NCI-H128 (cell line): Measurements from ENCODE around the gene BCORL1.

Experiments used
- DNase-seq: peaks from one replicate; lab custom pipeline; 2025; ENCODE audit not compliant: unreplicated experiment; lab: John Stamatoyannopoulos, UW

BCORL1 gene

GRCh38 chrX:130009658-130010223 lies 27.3 kb downstream of the BCORL1 start:
- no peak for DNase-seq

GRCh38 chrX:130012683-130013082 lies 30.2 kb downstream of the BCORL1 start:
- DNase-seq = no peak

DNA sequence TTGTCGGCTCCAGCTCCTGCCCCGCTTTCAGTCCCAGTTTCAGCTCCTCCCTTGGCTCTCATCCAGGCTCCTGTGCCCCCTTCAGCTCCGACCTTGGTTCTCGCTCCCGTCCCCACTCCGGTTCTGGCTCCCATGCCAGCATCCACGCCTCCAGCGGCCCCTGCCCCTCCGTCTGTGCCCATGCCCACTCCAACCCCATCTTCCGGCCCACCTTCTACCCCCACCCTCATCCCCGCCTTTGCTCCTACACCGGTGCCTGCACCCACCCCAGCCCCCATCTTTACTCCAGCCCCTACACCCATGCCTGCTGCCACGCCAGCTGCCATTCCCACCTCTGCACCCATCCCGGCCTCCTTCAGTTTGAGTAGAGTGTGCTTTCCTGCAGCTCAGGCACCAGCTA lies 31.2 kb downstream of the BCORL1 start:
- DNase-seq = no peak

- no peak for DNase-seq
Observed at GRCh38 chrX:130014356-130014755, 31.9 kb downstream of the BCORL1 start.

- no peak for DNase-seq
Observed at GRCh38 chrX:130014770-130015169, 32.3 kb downstream of the BCORL1 start.

- DNase-seq = no peak
Observed at GRCh38 chrX:130015181-130015580, 32.7 kb downstream of the BCORL1 start.

DNA sequence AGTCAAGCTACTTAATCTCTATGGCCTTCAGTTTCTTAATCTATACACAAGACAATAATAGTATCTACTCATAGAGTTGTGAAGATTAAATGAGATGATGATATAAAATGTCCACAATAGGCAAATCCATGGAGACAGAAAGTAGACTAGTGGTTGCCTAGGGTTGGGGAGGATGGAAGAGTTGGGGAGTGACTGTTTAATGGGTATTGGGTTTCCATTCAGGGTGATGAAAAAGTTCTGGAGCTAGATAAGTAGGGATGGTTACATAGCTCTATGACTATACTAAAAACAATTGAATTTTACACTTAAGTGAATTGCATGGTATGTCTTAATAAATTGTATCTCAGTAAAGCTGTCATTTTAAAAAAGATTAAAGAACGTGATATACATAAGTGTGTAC lies 35.7 kb downstream of the BCORL1 start:
- no peak for DNase-seq

- DNase-seq = no peak
Observed at GRCh38 chrX:130020661-130021324, 38.4 kb downstream of the BCORL1 start.

DNA sequence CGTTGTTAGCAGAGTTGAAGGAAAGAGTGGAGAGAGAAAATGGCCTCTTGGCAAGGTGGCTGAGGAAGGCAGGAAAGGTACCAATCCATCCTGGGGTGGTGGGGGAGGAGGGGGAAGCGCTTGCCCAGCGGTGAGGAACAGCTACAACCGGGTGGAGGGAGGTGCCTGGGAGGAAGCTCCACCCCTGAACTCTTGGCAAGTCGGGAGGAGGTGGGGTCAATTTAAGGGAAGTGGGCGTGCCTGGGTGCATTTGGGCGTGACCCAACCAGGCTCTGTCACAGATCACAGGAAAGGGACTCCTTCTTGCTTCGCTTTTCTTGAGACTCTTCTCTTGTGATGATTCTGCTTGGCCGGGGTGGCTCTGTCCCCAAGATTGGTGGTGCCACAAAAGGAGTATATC lies 41.7 kb downstream of the BCORL1 start:
- no peak for DNase-seq

DNA sequence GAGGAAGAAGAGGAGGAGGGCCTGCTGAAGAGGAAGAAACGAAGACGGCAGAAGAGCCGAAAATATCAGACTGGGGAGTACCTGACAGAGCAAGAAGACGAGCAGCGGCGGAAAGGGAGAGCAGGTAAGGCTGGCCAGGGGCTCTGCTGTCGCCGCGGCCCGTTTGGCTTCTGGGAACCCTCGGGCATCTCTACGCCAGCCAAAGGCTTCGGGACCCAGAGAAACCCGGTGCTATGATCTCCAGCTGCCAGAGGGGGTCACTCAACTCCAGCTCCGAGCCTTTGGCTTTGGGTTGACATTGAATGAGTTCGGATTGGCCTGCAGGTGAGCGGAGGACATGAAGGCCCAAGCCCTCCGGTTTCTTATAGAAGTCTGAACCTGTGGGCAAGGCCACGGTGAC lies 42.8 kb downstream of the BCORL1 start:
- no peak for DNase-seq

GRCh38 chrX:130027569-130027968 lies 45.1 kb downstream of the BCORL1 start:
- no peak for DNase-seq

DNA sequence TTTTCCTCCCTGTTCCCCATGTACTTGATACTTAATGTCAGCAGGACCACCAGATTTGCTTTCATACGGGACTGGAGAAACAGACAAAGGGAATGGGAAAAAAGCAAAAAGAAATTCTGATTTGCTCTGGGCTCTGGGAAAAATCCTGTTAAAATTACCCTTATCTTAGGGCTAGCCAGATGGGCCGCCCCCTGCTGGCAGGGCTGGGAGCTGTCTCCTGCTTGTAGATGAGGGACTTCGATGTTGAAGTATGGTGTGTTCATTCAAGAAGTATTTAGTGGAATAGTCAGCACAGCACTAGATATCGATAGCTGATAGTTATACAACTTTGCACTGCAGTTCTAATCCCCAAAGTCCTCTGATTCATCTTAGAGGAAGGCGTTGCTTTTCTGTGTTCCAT lies 45.8 kb downstream of the BCORL1 start:
- DNase-seq = no peak

DNA sequence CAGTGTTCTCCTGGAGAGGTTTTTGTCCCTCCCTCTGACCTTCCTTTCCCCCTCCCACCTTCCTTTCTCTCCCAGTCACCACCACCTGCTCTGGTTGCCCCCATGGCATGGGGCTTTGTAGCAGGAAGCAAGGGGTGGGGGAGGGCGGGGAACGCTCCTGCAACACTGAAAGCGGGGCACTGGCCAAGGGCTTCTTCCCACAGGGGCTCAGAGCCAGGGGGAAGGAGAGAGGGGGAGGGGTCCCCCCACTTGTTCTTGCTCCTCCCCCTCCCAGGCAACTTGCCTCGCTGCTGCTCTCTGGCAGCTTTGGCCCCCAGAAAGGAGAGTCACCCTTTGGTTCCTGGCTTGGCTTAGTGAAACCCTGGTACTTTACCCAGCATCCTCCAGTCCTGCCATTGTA lies 48.4 kb downstream of the BCORL1 start:
- DNase-seq = no peak

DNA sequence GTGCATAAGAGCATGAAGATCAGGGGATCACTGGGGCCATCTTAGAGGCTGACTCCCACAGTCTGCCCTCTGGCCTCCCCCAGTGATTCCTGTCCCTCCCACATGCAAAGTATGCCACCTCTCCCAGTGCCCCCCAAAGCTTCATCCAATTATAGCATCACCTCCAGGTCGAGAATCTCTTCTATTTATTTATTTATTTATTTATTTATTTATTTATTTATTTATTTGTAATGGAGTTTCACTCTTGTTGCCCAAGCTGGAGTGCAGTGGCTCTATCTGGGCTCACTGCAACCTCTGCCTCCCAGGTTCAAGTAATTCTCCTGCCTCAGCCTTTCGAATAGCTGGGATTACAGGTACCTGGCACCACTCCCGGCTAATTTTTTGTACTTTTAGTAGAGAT lies 50.1 kb downstream of the BCORL1 start:
- no peak for DNase-seq

GRCh38 chrX:130034178-130034577 lies 51.7 kb downstream of the BCORL1 start:
- DNase-seq = no peak

DNA sequence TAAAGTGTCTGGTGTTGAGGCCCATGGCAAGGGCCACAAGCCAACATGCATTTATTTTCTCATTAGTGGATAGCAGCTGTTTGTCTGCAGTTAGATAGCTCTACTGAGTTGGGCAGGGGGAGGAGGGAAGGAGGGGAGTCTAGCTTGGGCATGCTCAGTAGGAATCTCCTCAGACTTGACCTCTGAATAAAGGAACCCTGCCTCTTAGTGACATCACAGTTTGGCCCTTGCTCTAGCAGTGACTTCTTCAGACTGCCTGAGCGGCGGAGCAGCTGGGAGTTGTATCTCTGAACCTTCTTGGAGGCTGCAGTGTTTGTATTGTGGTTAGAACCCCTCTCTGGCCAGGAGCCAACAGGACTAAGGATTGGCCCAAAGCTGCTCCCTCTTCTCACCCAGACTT lies 57.4 kb downstream of the BCORL1 start:
- no peak for DNase-seq

- DNase-seq = no peak
Observed at GRCh38 chrX:130047416-130047815, 65.0 kb downstream of the BCORL1 start.

DNA sequence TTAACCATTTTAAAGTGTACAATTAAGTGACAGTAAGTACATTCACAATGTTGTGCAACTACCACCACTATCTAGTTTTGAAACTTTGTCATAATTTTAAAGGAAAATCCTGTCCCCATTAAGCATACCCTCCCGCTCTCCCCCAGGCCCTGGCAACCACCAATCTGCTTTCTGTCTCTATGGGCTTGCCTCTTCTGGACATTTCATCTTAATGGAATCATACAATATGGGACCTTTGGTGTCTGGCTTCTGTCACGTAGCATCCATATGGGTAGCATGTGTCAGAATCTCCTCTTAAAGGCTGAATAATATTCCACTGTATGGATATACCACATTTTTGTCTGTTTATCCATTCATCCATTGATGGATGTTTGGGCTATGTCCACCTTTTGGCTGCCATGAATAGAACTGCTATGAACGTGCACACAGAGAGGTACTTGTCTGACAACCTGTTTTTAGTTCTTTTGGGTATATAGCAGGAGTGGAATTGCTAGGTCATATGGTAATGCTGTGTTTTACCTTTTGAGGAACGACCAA lies 66.3 kb downstream of the BCORL1 start:
- no peak for DNase-seq

DNA sequence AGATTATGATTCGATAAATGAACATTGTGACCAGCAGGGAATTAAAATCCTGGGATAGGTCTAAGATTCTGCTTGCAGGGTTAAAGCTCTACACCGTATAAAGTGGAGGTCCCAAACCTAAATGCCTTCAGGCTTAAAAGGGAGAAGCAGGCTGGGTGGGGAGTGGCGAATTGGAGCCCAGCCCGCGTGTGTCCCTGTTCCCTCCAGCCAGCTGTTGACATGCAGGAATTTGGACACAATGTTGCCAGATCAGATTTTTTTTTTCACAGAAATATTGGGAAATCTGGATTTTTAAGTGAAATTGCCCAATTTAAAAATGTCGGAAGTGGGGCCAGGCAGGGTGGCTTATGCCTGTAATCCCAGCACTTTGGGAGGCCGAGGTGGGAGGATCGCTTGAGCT lies 67.4 kb downstream of the BCORL1 start:
- DNase-seq = no peak

DNA sequence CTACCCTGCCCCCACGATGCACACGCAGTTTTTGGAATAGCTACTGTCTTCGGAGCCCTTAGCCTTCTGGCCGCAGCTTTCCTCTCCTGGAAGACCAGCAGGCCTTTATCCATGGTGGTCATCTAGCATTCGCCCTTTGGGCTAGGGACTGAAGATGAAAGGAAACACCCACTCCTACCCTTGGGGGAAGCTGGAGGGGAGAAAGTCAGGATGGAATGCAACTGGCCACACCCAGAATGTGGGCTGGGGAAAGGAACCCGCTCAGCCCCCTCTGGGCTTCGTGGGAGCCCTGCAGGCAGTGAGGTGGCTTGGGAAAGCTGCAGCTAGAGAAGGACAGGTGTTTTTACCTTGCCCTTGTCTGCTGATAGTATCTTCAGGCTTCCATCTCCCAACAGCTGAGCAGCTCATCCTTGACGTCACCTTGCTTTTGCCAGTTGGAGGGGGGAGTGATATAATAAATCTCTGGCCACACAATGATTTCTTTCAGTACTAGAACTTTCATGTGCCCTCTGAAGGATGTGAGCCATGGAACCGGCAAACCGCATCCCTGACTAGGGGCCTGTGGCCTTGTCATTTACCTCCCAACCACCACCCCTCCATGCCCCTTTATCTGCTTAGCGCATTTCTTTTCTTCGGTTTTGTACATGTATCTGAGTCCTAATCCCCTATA lies 68.9 kb downstream of the BCORL1 start:
- no peak for DNase-seq

GRCh38 chrX:130053236-130053635 lies 70.8 kb downstream of the BCORL1 start:
- no peak for DNase-seq

DNA sequence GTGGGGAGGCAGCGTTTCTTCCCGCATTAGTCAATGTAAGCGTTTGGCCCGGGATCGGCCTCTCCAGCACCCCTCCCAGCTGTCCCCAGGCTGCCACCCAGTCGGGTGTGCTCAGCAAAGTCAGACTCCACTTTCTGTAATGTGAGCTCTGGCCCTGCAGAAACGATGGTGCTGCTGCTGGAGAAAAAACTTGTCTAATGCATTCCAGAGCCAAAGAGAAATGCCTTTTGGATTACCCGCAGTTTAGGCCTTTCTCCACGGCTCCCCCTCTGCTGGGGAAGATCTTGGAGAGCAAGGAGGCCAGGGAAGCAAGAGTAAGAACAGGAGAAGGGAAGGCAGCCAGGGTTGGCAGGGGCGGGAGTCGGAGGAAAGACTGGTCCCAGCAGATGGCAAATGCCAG lies 72.7 kb downstream of the BCORL1 start:
- no peak for DNase-seq
